Stomach (tissue), 4 donors: ENCODE measurements around the gene CYP2W1.

Source experiments
- CTCF ChIP-seq, 7 experiments: fragments of 450-650 bp in 4 of 7; fragments of 200-600 bp in 3 of 7; sonication (generic) in 3 of 7; IDR thresholded peaks; one replicate each; pipeline ENCODE4 v1.5.1; 2016 to 2019; ENCODE audit warnings: antibody characterized with exemption in 7 of 7, control low read depth in 2 of 7, mild to moderate bottlenecking in 1 of 7
- EP300 ChIP-seq: sonication (generic); formaldehyde crosslinking; IDR thresholded peaks from one replicate; pipeline ENCODE4 v1.6.1; 2017; ENCODE audit warnings: antibody characterized with exemption
- POLR2AphosphoS5 ChIP-seq, 3 donors: sonication (generic); formaldehyde crosslinking; IDR thresholded peaks; one replicate each; pipeline ENCODE4 v1.6.1; 2016; ENCODE audit warnings: antibody characterized with exemption in 3 of 3

GRCh38 chr7:977326-978048 lies 5.5 kb upstream of the CYP2W1 start:
- TF ChIP-seq POLR2AphosphoS5 (IDR thresholded peaks at IDR 0.05) (no peak), EP300 (no peak), CTCF (IDR thresholded peaks at IDR 0.05) (no peak)
